NCI-H146 treated with DMSO at 0.1 percent for 48 hours (cell line): ENCODE results near the gene ZFP1.
"Not testable (repeated sequence)": the region's sequence is repeated elsewhere in the genome, so short reads cannot be mapped to it uniquely, and the experiment has no call there.

ENCODE experiments used
- DNase-seq: peaks from one replicate; lab custom pipeline; 2025; ENCODE audit not compliant: unreplicated experiment; lab: John Stamatoyannopoulos, UW

Gene ZFP1

DNA sequence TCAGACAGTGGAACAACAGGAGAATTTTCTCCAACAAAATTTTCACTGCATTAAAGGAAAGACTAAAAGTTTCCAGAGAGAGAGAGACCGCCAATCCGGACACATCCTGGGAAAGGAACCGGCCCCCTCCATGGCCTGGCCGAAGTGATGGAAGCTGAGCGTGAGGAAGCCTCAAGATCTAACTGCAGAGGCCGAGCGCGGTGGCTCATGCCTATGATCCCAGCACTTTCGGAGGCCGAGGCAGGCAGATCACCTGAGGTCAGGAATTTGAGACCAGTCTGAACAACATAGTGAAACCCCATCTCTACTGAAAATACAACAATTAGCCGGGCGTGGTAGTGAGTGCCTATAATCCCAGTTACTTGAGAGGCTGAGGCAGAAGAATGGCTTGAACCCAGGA is 54.8 kb downstream of the ZFP1 start:
- no peak for DNase-seq

DNA sequence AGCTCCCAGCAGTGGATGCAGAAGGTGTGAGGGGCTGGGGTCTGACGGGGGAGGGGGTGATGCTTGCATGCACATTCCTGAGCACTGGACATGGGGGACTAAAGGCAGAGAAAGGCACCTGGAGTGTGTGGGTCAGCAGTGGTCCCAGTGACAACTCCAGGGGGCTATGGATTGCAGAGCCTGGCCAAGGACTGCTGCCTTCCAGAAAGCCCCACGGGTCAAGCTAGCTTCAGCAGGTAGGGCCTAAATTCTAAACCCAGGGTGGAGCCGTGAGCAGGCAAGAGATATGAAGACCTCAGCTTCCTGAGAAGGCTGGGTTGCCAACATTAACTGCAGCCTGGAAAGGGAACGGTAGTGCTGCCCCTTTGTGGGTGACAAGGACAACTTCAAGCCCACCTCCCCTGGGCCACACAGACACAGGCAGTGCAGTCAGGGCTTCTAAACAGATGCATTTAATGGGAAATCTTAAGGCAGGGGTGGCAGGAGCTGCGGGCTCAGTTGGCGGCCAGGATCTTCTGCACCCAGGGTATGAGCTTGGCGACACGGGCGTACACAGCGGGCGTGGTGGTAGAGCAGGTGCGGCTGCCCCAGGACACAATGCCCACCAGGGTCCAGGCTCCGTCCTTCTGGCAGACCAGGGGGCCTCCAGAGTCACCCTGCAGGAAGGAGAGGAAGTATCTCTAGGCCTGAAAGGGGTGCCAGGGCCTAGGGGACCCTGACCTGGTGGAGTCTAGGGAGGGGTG is 55.5 kb downstream of the ZFP1 start:
- DNase-seq, result no peak

DNA sequence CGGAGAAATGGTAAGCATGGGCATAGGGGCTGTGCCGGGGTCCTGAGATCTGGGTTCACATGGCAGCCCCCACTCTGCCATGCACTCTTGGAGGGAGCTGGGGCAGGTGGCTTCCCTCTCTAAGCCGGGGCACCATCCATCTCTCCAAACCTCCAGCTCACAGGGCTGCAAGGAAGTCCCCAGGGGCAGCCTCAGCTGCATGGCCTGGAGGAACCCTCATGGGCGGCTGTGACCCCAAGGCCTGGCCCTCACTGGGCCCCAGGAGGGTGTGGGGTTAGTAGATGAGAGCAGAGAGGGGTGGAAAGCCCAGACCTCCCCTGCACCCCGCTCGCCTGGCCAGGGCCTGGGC is 56.1 kb downstream of the ZFP1 start:
- DNase-seq, result no peak

DNA sequence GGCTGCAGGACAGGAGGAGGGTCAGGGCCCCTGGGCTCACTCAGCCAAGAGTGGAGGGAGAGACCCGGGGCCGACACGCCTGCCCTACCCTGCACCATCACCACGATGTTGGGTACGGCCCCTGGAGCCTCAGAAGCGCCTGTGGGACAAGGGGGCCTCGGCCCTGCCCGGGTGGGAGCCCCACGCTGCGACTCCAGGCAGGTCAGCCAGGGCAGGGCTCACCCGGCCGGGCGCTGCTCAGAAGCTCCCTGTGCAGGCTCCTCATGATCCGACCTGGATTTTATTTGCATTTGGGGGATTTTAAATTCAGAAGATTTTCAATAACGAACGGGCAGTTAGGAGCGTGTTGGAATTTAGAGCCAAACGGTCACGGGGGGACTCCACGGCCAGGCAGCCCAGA is 56.6 kb downstream of the ZFP1 start:
- DNase-seq, result not testable (repeated sequence)

DNA sequence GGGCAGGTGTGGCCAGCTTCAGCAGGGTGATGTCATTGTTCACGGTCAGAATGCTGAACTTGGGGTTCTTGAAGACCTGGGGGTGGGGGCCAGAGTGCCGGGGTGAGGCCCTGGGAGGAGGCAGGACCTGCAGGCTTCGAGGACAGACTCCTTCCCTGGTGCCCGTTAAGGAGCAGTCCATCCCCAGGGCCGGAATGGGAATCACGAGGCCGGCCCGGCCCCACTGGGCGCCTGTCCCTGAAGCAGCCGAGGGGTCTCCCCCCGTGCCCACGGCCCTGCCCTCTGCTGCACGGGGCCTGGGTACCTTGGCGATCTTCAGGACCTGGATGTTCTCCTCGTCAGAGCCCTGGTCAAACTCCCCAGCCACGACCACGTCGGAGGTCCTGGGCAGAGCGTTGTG is 57.1 kb downstream of the ZFP1 start:
- DNase-seq, result not testable (repeated sequence)

DNA sequence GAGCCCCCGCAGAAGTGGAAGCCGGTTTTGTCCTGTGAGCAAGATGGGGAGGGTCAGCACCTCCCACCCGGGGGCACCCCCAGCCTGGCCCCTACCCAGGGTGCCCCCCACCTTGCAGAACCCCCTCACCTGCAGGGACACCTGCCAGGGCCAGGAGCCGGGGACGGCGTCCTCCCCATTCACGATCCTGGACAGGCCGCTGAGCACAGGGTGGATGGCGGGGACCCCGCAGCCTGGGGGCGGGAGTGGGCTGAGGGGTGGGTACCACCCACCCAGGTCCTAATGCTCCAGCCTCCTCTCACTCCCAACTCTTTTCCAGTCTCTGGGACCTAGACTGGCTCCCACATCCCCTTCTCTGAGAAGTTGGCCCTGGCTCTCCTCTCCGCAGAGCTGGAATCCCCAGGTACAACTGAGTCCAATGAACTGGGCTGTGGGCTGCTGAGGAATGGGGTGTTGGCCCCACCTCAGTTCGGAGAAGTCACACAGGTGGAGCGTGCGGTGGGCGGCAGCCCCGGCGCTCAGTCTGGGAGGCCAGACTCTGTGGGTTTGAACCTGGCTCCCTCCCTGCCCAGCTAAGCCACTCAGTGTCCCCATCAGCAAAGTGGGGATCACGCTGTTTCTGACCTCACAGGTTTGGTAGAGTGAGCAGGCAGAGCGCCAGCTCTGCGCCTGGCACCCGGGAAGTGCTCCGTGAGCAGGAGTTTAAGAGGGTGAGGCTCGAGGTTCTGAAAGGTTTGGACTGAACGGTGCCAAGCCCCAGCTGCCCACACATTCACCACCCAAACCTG is 57.8 kb downstream of the ZFP1 start:
- not testable (repeated sequence) for DNase-seq

DNA sequence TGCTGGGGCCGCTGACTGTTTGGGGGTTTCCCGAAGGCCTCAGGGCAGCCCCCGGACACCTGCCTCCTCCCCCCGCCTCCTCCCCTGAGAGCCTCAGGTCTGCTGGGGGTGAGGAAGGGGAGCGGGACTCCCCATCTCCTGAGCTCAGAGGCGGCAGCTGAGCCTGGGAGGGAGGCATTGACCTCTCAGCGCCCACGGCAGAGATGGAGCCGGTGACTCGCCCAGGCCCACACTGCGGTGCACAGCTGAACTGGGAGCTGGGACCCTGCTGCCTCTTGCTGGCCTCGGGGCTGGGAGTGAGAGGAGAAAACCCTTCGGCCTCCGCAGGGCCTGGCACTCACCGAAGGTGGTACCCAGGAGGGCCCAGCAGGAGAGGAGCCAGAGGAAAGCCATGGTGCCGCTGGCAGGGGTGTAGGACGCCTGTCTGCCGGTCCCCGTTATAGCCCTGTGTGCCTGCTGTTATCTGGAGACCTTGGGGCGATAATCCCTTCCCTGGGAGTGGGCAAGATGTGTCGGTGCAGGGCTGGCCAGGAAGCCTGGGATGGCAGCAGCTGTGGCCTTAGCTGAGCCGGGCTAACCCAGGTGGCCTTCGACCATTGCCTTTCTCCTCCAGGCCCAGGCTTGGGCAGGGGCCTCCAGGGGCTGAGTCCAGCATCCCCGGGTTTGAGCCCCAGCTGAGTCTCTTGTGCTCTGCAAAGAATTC is 58.6 kb downstream of the ZFP1 start, which contains the start of gene CTRB2:
Gene CTRB2 (minus strand): TSS at position 413 of the 703 bp plus-strand sequence. CDS start 20 bp downstream, at position 393.
- DNase-seq, result no peak

DNA sequence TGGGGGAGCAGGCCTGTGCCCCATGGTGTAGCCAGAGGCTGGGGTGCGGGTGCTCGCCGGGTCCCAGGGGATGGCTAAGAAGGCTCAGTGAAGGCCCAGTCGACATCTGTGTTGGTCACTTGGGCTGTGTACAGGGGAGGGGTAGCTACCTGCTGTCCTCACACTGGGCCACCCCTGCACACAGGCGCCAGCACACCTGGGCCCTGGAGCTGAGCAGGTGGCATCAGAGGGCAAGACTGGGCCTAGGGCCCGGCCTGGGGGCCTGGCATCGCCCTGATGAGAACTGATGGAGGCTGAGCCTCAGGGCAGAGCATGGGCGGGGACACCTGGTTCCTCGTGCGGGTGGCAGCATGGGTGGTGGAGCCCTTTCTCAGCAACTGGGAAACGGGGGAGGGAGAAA is 59.5 kb downstream of the ZFP1 start:
- DNase-seq, result no peak

DNA sequence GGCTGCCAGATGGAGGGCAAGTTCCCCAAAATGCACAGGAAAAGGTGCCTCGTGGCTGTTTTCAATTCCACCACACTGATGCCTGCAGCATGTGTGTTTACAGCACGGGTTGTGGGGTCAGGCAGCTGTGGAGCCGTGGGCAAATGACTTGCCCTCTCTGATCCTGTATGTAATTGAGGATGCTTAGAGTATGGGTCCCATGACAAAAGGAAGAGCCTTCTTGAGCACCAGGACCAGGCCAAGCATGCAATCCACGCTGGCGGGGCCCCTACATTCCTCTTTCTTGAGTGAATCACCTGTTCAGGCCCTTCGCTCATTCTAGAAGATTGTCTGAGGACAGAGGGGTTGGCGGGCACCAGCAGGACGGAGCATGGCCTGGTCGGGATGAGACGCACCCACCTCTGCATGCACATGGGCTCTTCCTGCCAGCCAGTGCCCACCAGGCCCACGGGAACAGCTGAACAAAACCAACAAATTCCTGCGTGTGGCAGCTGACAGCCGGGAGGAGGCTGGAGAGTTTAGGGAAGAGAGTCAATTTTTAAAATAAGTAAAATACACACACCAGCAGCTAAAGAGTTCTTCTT is 60.0 kb downstream of the ZFP1 start:
- DNase-seq, result no peak

DNA sequence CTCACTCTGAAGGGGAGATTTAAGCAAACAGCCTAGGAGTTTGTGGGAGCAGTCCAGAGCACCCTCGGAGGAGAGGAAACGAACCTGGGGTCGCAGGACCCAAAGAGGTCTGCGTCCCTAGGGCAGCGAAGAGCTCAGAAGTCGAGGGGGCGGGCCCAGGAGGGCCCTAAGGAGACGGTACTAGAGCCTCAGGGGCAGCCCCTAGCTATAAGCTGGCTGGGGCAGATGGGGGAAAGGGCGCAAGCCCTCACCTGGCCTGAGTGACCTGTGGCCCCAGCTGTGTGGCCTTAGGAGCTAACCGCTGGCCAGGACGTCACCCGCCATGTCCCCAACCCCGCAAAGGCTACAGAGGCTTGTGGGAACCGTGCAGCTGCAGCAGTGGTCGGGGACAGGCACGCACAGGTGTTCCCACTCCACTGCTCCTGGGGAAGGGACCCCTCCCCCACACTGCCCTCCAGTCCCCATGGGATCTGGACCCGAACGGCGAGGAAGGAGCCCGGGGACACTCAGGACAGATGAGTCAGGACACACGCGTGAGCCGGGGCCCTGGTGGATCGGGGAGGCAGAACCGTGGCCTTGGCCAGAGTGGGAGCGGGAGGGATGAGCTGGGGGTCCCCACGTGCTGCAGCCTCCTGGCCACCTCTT is 60.7 kb downstream of the ZFP1 start:
- no peak for DNase-seq

DNA sequence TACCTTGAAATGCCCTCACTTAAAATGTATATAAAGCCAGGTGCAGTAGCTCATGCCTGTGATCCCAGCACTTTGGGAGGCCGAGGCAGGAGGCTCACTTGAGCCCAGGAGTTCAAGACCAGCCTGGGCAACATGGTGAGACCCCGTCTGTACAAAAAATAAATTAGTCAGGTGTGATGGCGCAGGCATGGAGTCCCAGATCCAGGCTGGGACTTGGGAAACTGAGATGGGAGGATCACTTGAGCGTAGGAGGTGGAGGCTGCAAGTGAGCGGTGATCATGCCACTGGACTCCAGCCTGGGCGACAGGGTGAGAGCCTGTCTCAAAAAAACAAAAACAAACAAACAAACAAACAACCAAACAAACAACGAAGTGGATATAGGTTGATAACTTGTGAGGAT is 61.2 kb downstream of the ZFP1 start:
- DNase-seq, result not testable (repeated sequence)

DNA sequence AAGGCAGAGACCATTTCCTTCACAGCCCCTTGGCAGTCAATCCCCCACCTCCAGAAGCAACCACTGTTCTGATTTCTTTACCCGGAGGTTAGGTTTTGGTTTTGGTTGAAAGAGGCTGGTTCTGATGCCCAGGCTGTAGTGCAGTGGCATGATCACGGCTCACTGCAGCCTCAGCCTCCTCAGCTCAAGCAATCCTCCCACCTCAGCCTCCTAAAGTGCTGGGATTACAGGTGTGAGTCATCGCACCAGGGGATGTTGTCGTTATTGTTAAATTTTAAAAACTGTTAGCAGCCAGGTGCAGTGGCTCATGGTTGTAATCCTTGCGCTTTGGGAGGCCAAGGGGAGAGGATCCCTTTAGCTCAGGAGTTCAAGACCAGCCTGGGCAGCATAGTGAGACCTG is 61.6 kb downstream of the ZFP1 start:
- no peak for DNase-seq

DNA sequence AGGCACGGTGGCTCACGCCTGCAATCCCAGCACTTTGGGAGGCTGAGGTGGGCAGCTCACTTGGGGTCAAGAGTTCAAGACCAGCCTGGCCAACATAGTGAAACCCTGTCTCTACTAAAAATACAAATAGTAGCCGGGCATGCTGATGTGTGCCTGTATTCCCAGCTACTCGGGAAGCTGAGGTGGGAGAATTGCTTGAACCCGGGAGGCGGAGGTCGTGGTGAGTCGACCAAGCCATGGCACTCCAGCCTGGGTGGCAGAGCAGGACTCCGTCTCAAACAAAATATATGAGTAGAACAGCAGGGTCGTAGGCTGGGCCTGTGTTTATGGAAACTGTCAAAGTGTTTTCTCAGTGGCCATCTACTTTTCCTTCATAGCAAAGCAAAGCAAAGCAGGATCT is 63.0 kb downstream of the ZFP1 start:
- not testable (repeated sequence) for DNase-seq

DNA sequence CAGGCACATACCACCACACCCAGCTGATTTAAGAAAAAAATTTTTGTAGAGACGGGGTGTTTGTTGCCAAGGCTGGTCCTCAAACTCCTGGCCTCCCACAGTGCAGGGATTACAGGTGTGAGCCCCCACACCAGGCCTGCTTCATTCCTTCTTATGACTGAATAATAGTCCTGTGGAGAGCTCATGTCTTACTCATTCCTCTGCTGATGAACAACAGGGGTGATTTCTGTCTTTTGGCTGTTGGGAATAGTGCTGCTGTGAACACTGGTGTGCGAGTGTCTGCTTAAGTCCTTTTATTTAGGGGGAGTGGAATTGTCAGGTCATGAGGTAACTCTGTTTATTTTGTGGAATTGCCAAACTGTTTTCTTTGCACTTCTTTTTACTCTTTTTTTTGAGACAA is 67.8 kb downstream of the ZFP1 start:
- no peak for DNase-seq

DNA sequence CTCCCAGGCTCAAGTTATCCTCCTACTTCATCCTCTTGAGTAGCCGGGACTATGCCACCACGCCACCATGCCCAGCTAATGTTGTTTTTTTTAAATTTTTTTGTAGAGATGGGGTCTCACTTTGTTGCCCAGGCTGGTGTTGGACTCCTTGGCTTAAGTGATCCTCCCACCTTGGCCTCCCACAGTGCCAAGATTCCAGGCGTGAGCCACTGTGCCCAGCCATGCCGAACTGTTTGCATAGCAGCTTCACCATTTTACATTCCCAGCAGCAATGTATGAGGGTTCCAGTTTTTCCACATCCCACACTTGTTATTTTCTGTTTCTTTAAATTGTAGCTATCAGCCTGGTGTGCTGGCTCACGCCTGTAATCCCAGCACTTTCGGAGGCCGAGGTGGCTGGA is 68.3 kb downstream of the ZFP1 start:
- DNase-seq, result no peak

DNA sequence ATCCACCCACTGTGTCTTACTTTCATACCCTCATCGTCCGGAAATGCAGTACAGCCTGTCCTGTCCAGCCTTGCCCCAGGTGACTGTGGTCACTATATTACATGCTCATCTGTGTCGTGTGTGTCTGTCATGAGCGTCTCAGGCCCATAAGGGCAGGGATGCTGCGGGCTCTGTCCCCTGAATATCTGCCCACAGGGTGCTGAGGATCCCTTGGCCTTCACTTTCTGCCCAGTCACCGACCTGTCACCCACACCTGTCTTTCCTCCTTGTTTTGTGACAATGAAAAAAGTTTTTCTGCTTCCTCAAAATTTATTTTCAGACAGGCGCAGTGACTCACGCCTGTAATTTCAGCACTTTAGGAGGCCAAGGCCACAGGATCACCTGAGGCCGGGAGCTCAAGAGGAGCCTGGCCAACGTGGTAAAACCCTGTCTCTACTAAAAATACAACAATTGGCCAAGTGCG is 69.1 kb downstream of the ZFP1 start:
- DNase-seq, result no peak

DNA sequence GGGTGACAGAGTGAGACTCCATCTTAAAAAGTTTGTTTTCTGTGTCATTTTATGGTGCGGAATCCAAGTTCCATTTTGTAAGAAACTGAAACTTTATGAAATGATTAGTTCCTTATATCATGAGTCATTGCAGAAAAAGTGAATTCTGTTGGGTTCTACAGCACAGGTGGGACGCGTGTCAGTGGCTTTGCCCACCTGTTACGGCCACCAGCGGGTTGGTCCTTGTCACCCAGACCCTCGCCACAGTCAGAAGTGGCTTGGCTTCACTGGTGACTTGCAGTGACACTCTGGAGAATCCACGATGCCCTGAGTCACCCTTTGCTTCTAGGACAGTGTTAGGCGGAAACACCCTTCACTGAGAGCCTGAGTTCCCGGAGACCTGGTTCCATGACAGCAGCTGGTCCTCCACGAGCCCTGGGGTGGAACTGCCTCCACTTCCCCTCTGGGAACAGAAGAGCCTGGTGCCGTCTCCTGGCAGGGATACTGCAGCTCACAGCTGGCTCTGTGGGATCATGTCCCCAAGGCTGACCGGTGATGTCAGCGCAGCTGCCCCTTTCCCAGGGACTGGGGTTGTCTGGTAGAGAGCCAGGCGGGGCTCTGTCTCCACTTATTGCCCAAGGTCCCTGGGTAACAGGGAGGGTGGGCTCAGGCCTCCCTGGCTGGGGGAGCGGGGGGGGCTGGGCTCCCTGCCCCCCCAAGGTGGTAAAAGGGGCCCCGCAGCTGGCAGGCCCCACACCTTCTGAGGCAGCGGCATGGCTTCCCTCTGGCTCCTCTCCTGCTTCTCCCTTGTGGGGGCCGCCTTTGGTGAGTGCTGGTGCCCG is 70.1 kb downstream of the ZFP1 start, which contains the start of gene CTRB1:
Gene CTRB1 (plus strand): TSS at position 733 of the 821 bp plus-strand sequence. CDS start 20 bp downstream, at position 753.
- no peak for DNase-seq

DNA sequence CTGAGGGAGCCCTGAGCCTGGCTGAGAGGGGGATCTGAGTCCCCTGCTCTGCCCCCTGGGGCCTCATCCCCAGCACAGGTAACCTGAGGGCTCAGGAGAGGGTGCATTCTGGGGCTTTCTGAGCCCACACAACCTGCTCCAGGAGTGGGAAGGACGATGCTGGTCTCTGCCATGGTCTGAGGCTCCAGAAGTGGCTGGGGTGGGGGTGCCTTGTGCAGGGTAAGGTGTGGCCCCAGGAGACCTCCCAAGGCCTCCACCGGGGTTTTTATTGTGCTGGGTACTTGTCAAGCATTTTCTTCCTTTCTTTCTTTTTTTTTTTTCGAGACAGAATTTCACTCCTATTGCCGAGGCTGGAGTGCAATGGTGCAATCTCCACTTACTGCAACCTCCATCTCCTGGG is 70.8 kb downstream of the ZFP1 start:
- no peak for DNase-seq

DNA sequence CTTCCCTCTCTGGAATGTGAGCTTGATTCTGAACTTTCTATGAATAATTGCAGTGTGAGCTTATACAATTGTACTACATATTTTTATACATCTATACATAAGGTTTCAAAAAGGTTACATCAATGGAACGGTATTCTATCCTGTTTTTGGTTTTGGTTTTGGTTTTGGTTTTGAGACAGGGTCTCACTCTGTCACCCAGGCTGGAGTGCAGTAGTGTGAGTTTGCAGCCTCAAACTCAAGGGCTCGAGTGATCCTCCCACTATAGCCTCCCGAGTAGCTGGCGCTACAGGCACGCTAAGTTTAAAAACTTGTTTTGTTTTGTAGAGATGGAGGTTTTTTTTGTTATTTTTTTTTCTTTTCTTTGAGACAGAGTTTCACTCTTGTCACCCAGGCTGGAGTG is 71.5 kb downstream of the ZFP1 start:
- DNase-seq, result no peak
